ENCODE results near the gene ACAP1.

Gene ACAP1

GRCh38 chr17:7336240-7337175 is at the start of gene ACAP1:
ACAP1 (plus strand) TSS chr17:7336529; CDS start chr17:7336735, 206 bp downstream.
- peak; percentile 81 to 84 for DNase-seq

- no peak for DNase-seq
Observed at GRCh38 chr17:7289256-7290032, 46.9 kb upstream of the ACAP1 start.

- no peak for DNase-seq
Observed at GRCh38 chr17:7290166-7290565, 46.2 kb upstream of the ACAP1 start.

- no peak for DNase-seq
Observed at GRCh38 chr17:7290685-7291084, 45.6 kb upstream of the ACAP1 start.

- DNase-seq: no peak
Observed at GRCh38 chr17:7292194-7292593, 44.1 kb upstream of the ACAP1 start.

- no peak for DNase-seq
Observed at GRCh38 chr17:7292729-7293128, 43.6 kb upstream of the ACAP1 start.

GRCh38 chr17:7293159-7293558 is 43.2 kb upstream of the ACAP1 start:
- no peak for DNase-seq

GRCh38 chr17:7293816-7294613 is 42.3 kb upstream of the ACAP1 start:
- no peak for DNase-seq

- peak; percentile 54 to 66 for DNase-seq
Observed at GRCh38 chr17:7294614-7295153, 41.6 kb upstream of the ACAP1 start, which contains the start of gene YBX2. YBX2 (minus strand) TSS chr17:7294639; CDS start chr17:7294500, 139 bp downstream.

- no peak for DNase-seq
Observed at GRCh38 chr17:7295230-7296180, 40.8 kb upstream of the ACAP1 start.

- DNase-seq: peak; percentile 39 to 43
Observed at GRCh38 chr17:7296189-7296861, 40.0 kb upstream of the ACAP1 start.

GRCh38 chr17:7304179-7304578 is 32.1 kb upstream of the ACAP1 start:
- DNase-seq: no peak

- peak; percentile 100 for DNase-seq
Observed at GRCh38 chr17:7306911-7307685, 29.2 kb upstream of the ACAP1 start, which contains the start of gene EIF5A. EIF5A (plus strand) TSS chr17:7307628; CDS start chr17:7309636, 2,008 bp downstream.

GRCh38 chr17:7307686-7308624 is 28.4 kb upstream of the ACAP1 start:
- DNase-seq: peak; percentile 44 to 51

GRCh38 chr17:7308625-7309433 is 27.5 kb upstream of the ACAP1 start:
- DNase-seq: peak; percentile 87 to 90

GRCh38 chr17:7309628-7310027 is 26.7 kb upstream of the ACAP1 start:
- DNase-seq: no peak

GRCh38 chr17:7311110-7311705 is 25.1 kb upstream of the ACAP1 start:
- no peak for DNase-seq

Data from activated CD4-positive, alpha-beta T cell treated with anti-CD3 and anti-CD28 coated beads, Interleukin-2, amount 50 U/mL, for 4 hours (primary cell).